ENCODE measurements around the gene APBA2. TPM values are rescaled to one million over a fixed set of nuclear protein-coding genes. Genes with fewer than 3 reads are reported as not detected.
A peak's percentile ranks its signal among the peaks of the same experiment; 100 is the strongest.

The APBA2 gene
- total and polyA plus RNA-seq, 7 donors: 0.06 to 0.36 (median 0.08) TPM; not detected in 2

DNA sequence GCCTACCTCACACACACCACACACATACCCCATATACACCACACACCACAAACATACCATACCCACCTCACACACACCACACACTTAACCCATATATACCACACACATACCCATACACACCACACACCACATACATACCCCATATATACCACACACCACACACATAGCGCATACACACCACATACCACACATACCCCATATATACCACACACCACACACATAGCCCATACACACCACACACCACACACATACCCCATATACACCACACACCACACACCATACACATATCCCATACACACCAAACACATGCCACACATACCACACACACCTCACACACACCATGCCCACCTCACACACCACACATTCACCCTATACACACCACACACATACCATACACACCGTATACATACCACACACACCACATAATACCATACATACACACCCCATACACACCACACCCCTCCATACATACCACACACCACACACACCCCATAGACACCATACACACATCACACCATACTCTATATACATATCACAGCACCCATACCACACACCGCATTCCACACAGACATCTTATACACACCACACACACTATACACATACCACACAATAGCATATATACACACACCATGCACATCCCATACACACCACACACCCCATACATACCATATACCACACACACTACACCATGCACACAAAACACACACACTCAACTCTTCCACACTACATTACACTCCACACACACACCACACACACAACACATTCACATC lies 29.5 kb downstream of the APBA2 start:
- TF ChIP-seq, protein P1, sequence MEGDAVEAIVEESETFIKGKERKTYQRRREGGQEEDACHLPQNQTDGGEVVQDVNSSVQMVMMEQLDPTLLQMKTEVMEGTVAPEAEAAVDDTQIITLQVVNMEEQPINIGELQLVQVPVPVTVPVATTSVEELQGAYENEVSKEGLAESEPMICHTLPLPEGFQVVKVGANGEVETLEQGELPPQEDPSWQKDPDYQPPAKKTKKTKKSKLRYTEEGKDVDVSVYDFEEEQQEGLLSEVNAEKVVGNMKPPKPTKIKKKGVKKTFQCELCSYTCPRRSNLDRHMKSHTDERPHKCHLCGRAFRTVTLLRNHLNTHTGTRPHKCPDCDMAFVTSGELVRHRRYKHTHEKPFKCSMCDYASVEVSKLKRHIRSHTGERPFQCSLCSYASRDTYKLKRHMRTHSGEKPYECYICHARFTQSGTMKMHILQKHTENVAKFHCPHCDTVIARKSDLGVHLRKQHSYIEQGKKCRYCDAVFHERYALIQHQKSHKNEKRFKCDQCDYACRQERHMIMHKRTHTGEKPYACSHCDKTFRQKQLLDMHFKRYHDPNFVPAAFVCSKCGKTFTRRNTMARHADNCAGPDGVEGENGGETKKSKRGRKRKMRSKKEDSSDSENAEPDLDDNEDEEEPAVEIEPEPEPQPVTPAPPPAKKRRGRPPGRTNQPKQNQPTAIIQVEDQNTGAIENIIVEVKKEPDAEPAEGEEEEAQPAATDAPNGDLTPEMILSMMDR (IDR thresholded peaks at IDR 0.05): no peak
- ATAC-seq (peak in 2 of 4 donors; percentile 25 to 40), DNase-seq (no peak)
- H3K4me1 ChIP-seq: no peaks in the 10 kb centered on the region
- H3K4me3 ChIP-seq: no peak overlapping the region
- 91 to 97% (median 94%) methylated on average over 3 of the region's 3 CpGs for WGBS, 3 donors
- intact Hi-C loops (cut with DNase I): no loop called here
- H3K9me3 ChIP-seq: no peaks in the 10 kb centered on the region
- no peaks in the 10 kb centered on the region for H3K36me3 ChIP-seq (ENCODE audit: insufficient read depth in 1 of 2, low read depth in 1 of 2)
- no peak overlapping the region for H3K27ac ChIP-seq
- H3K27me3 ChIP-seq (ENCODE audit: insufficient read depth in 3 of 3, low read length in 2 of 3): peaks cover 0 to 9% (median 0%) of the 10 kb centered on the region in 3 donors

DNA sequence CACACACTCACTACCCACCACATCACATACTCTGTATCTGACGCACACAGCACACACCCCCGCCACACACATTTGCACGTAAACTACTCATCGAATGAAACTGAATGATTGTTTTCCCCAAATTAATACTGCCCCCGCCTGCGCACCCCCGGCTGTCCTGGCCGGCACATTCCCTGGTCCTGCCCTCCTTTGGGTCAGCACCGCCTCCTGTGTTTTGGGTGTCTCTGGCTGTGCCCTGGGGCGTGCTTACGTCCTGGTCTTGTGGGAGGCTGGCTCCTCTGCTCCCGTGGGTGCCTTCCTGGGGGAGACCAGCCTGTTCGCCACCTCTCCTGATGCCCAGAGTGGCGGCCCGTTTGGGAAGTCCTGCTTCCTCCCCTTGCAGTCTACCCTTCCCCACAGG lies 30.2 kb downstream of the APBA2 start:
- Histone ChIP-seq H3K4me1 (no peaks in the 10 kb centered on the region), H3K4me3 (no peak overlapping the region), H3K9me3 (no peaks in the 10 kb centered on the region), H3K27me3 (ENCODE audit: insufficient read depth in 3 of 3, low read length in 2 of 3) (peaks cover 0 to 9% (median 0%) of the 10 kb centered on the region in 3 donors), H3K27ac (no peak overlapping the region), H3K36me3 (ENCODE audit: insufficient read depth in 1 of 2, low read depth in 1 of 2) (no peaks in the 10 kb centered on the region)
- TF ChIP-seq, protein P1 (IDR thresholded peaks at IDR 0.05): no peak
- 84 to 91% (median 86%) methylated on average over 15 of the region's 15 CpGs for WGBS, 3 donors
- DNase-seq (no peak), ATAC-seq (no peak)
- intact Hi-C loops (cut with DNase I): no loop called here

DNA sequence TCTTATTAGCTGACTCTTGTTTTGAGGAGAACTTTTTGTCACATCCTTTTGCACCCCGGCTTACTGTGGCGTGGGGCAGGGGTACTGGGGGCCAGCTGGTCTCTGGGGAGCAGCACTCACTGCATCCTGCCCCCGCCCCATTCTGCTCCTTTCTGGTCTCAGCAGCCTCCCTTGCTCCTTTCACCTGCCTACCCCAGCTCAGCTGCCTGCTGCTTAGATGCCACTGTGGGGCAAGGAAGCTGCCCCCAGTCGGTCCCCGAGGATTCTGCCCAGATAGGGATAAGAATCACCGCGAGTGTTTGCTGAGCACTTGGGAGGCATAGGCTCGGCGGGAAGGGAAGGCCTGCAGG lies 32.0 kb downstream of the APBA2 start:
- H3K36me3 ChIP-seq (ENCODE audit: insufficient read depth in 1 of 2, low read depth in 1 of 2): no peaks in the 10 kb centered on the region
- intact Hi-C loops (cut with DNase I): no loop called here
- H3K9me3 ChIP-seq: no peaks in the 10 kb centered on the region
- TF ChIP-seq, protein P1 (IDR thresholded peaks at IDR 0.05): no peak
- DNase-seq (no peak), ATAC-seq (no peak)
- no peak overlapping the region for H3K27ac ChIP-seq
- no peak overlapping the region for H3K4me3 ChIP-seq
- H3K27me3 ChIP-seq (ENCODE audit: insufficient read depth in 3 of 3, low read length in 2 of 3): peaks cover 0 to 6% (median 0%) of the 10 kb centered on the region in 3 donors
- no peaks in the 10 kb centered on the region for H3K4me1 ChIP-seq
- WGBS, 3 donors: 69 to 76% (median 76%) methylated on average over 9 of the region's 9 CpGs

DNA sequence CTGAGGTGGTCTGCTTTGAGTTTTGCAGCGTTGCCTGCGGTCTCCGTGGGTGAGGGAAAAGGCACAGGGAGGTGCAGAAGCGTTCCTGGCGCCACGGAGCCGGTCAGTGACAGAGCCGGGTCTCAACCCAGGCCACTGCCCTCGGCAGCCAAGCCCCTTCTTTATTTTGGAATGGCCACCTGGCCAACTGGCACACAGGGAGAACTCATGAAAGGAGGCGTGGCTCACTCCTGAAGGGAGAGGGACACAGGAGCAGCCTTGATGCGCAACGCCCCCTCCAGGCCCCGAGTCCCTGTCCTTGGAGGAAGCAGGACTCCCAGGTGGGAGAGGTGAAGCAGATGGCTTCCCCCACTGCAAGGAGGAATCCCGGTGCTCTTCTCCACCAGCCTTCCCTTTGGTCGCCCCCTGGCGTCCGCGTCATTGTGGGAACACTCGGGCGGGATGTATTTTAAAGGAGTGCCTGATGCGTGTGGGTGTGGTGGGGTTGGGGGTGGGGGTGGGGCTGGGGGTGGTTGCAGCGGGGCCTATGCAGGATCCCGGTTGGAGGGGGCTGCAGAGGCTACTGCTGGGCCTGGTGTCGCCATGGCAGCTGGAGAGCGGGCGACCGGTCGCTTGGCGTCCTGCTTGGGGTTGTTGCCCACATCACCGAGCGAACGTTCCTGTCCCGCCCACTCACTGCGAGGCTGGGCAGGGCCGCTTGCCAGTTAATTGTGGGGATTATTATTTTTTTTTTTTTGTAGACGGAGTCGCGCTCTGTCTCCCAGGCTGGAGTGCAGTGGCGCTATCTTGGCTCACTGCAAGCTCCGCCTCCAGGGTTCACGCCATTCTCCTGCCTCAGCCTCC lies 32.6 kb downstream of the APBA2 start:
- no peaks in the 10 kb centered on the region for H3K36me3 ChIP-seq (ENCODE audit: insufficient read depth in 1 of 2, low read depth in 1 of 2)
- TF ChIP-seq, protein P1 (IDR thresholded peaks at IDR 0.05): no peak
- DNase-seq (no peak), ATAC-seq (no peak)
- no peak overlapping the region for H3K4me3 ChIP-seq
- no peaks in the 10 kb centered on the region for H3K4me1 ChIP-seq
- no peaks in the 10 kb centered on the region for H3K9me3 ChIP-seq
- H3K27me3 ChIP-seq (ENCODE audit: insufficient read depth in 3 of 3, low read length in 2 of 3): peaks cover 0 to 6% (median 0%) of the 10 kb centered on the region in 3 donors
- H3K27ac ChIP-seq: no peak overlapping the region
- intact Hi-C loops (cut with DNase I): no loop called here
- 53 to 61% (median 56%) methylated on average over 35 to 41 of the region's 41 CpGs for WGBS, 3 donors

Data from psoas muscle (tissue), 8 donors.